ENCODE measurements around the gene ADARB2.

Gene ADARB2

GRCh38 chr10:1413823-1414222, 323.5 kb downstream of the ADARB2 start:
- TF ChIP-seq CTCF (IDR thresholded peaks at IDR 0.05) (no peak), ZFX (IDR thresholded peaks at IDR 0.05; ENCODE audit: borderline replicate concordance) (no peak)
- H3K27ac ChIP-seq, result no peak overlapping the region

- TF ChIP-seq ZFX (IDR thresholded peaks at IDR 0.05; ENCODE audit: borderline replicate concordance) (no peak), CTCF (IDR thresholded peaks at IDR 0.05) (no peak)
- H3K27ac ChIP-seq, result no peak overlapping the region
Observed at GRCh38 chr10:1413256-1413655, 324.1 kb downstream of the ADARB2 start.

GRCh38 chr10:1412531-1413189, 324.7 kb downstream of the ADARB2 start:
- TF ChIP-seq ZFX (IDR thresholded peaks at IDR 0.05; ENCODE audit: borderline replicate concordance) (no peak), CTCF (IDR thresholded peaks at IDR 0.05) (no peak)
- H3K27ac ChIP-seq, result no peak overlapping the region

GRCh38 chr10:1411956-1412355, 325.4 kb downstream of the ADARB2 start:
- no peak for TF ChIP-seq ZFX (IDR thresholded peaks at IDR 0.05; ENCODE audit: borderline replicate concordance)
- no peak for TF ChIP-seq CTCF (IDR thresholded peaks at IDR 0.05)
- no peak overlapping the region for H3K27ac ChIP-seq

DNA sequence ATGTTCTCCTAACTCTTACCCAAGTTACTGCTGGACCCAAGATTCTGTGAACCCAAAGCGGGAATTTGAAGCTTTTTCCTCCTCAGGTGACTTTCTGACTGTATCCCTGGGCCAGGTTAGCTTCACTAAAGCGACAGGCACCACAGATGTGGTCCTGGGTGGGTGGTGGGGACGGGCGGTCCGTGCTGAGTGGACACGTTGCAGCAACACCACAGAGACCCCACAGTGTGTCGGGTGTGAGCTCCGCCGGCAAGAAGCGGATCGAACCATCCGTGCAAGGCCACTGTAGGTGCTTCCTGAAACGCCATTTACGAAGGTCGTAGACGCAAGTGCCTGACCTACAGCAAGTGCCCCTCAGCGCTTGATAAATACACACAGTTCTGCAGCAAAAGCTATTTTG, 325.9 kb downstream of the ADARB2 start:
- no peak overlapping the region for H3K27ac ChIP-seq
- TF ChIP-seq ZFX (IDR thresholded peaks at IDR 0.05; ENCODE audit: borderline replicate concordance) (no peak), CTCF (IDR thresholded peaks at IDR 0.05) (no peak)

DNA sequence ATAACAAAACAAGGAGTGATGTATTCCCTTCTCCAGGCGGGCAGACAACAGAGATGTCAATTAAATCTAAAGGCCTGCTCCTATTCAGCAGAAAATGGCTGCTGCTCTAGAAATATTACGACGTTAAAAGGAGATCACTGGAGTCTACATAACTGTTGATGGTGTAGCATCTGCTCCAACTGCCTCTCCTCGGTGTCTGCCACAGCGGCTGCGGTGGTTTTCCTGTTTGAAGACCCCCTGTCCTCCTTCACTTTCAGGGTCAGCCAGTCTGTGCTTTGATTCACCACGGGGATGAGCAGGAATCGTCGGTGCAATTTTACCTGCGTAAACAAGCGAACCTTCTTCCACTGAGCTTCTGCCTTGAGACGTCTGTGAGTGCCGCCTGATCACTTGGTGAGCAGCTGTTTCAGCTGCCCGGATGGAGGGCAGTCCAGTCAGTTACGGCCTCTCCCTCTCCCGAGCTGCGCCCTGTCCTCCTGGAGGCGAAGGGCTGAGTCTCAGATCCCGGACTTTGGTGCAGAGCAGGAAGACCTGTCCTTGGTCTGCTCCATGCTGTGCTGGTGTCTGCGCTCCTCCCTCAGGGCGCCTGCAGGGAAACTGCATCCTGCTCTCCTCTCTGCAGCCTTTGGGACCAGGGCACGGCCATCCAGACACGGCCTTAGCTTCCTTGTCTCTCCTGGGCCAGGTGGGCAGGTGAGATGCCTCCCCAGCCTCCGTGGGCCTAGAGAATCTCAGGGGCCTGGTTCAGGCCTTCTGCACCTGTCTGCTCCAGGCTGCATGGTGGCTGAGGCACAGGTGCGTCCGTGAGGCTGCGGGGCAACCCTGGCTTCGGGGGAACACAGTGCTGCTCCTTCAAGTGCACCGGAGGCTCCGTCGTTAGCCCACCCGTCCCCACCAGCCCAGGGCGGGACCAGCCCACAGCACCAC, 326.6 kb downstream of the ADARB2 start:
- no peak for TF ChIP-seq ZFX (IDR thresholded peaks at IDR 0.05; ENCODE audit: borderline replicate concordance)
- no peak for TF ChIP-seq CTCF (IDR thresholded peaks at IDR 0.05)

GRCh38 chr10:1410032-1410431, 327.3 kb downstream of the ADARB2 start:
- H3K27ac ChIP-seq, result no peak overlapping the region
- TF ChIP-seq ZFX (IDR thresholded peaks at IDR 0.05; ENCODE audit: borderline replicate concordance) (no peak), CTCF (IDR thresholded peaks at IDR 0.05) (no peak)

More for the DNA sequence above, 326.6 kb downstream of the ADARB2 start:
- H3K27ac ChIP-seq, result no peak overlapping the region
